ENCODE measurements around the gene ETF1. TPM values are rescaled to one million over a fixed set of nuclear protein-coding genes. Genes with fewer than 3 reads are reported as not detected.

ETF1 gene
- total RNA-seq, 2 experiments from 2014 or later: 66.7 to 123 TPM

DNA sequence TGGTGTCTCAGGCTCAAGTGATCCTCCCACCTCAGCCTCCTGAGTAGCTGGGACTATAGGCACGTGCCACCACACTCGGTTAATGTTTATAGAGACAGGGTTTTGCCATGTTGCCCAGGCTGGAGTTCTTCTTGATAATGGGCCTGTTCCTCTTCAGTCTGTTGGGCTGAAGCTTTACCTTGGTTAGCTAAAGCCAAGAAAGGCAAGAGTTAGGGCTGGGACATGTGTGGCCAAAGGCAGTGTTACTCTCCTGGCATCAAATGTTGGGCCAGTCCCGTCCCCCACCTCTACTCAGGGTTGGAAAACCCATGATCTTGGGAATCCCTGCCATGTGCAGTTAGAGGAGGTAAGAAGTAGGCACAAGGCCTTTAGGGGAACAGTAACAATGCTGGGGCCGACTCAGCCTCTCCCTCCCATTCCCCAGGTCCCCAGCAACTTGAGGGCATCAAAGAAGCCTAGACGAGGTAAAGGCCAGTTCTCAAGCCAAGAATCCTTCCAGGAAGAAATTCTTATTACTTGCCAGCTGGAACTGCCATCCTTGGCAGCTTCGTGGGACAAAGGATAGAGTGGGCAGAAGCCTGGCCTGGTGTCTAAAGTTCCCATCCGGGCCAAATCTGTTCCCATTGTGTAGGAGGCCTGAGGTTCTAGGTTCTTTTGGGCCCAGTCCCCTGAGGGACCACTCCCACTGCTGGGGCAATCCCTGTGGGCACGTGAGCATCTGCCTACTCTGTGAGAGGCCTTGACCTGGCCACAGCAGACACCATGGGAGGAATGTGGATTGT lies 73.3 kb downstream of the ETF1 start:
- ChIA-PET CTCF (ENCODE audit: unreplicated experiment) (no interaction called here), POLR2A (no interaction called here)
- intact Hi-C loops (cut with micrococcal nuclease; ENCODE audit: unreplicated experiment): no loop called here
- Histone ChIP-seq H3K79me2 (ENCODE audit: insufficient read depth, low read depth, low read length) (no peaks in the 10 kb centered on the region), H3K27ac (ENCODE audit: low read depth, low read length, poor library complexity, severe bottlenecking) (no peak overlapping the region), H3K9me2 (ENCODE audit: insufficient read depth, low read length) (no peaks in the 10 kb centered on the region), H2AFZ (ENCODE audit: low read length) (no peak overlapping the region), H3K4me1 (ENCODE audit: insufficient read depth, low read length, poor library complexity, severe bottlenecking) (peaks cover 9% of the 10 kb centered on the region), H3K4me2 (ENCODE audit: low read length) (no peak overlapping the region), H3K36me3 (ENCODE audit: insufficient read depth, low read length) (no peaks in the 10 kb centered on the region), H4K20me1 (ENCODE audit: insufficient read depth, low read length) (no peaks in the 10 kb centered on the region), H3K4me3 (ENCODE audit: low read depth, low read length, poor library complexity, severe bottlenecking) (no peak overlapping the region), H3K9me3 (ENCODE audit: low read length) (no peaks in the 10 kb centered on the region)
- BruUV-seq (replicated peaks): no TSS peak
- DNase-seq (ENCODE audit: low spot score): no peak
- TF ChIP-seq, protein P1, sequence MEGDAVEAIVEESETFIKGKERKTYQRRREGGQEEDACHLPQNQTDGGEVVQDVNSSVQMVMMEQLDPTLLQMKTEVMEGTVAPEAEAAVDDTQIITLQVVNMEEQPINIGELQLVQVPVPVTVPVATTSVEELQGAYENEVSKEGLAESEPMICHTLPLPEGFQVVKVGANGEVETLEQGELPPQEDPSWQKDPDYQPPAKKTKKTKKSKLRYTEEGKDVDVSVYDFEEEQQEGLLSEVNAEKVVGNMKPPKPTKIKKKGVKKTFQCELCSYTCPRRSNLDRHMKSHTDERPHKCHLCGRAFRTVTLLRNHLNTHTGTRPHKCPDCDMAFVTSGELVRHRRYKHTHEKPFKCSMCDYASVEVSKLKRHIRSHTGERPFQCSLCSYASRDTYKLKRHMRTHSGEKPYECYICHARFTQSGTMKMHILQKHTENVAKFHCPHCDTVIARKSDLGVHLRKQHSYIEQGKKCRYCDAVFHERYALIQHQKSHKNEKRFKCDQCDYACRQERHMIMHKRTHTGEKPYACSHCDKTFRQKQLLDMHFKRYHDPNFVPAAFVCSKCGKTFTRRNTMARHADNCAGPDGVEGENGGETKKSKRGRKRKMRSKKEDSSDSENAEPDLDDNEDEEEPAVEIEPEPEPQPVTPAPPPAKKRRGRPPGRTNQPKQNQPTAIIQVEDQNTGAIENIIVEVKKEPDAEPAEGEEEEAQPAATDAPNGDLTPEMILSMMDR (conservative IDR thresholded peaks at IDR 0.05; ENCODE audit: low read length): no peak
- TF ChIP-seq EZH2phosphoT487 (IDR thresholded peaks at IDR 0.05; ENCODE audit: borderline replicate concordance, low read depth, low read length): no peak

GRCh38 chr5:138468966-138469539 lies 74.0 kb downstream of the ETF1 start:
- no peaks in the 10 kb centered on the region for H3K9me2 ChIP-seq (ENCODE audit: insufficient read depth, low read length)
- H3K4me2 ChIP-seq (ENCODE audit: low read length): no peak overlapping the region
- TF ChIP-seq, protein P1 (conservative IDR thresholded peaks at IDR 0.05; ENCODE audit: low read length): no peak
- TF ChIP-seq EZH2phosphoT487 (IDR thresholded peaks at IDR 0.05; ENCODE audit: borderline replicate concordance, low read depth, low read length): no peak
- CTCF ChIA-PET (ENCODE audit: unreplicated experiment): no interaction called here
- no TSS peak for BruUV-seq (replicated peaks)
- H4K20me1 ChIP-seq (ENCODE audit: insufficient read depth, low read length): no peaks in the 10 kb centered on the region
- no peaks in the 10 kb centered on the region for H3K36me3 ChIP-seq (ENCODE audit: insufficient read depth, low read length)
- no peak overlapping the region for H3K4me3 ChIP-seq (ENCODE audit: low read depth, low read length, poor library complexity, severe bottlenecking)
- no peak overlapping the region for H3K27ac ChIP-seq (ENCODE audit: low read depth, low read length, poor library complexity, severe bottlenecking)
- DNase-seq (ENCODE audit: low spot score): no peak
- no peaks in the 10 kb centered on the region for H3K79me2 ChIP-seq (ENCODE audit: insufficient read depth, low read depth, low read length)
- intact Hi-C loops (cut with micrococcal nuclease; ENCODE audit: unreplicated experiment): no loop called here
- H3K9me3 ChIP-seq (ENCODE audit: low read length): no peaks in the 10 kb centered on the region
- no peak overlapping the region for H2AFZ ChIP-seq (ENCODE audit: low read length)
- H3K4me1 ChIP-seq (ENCODE audit: insufficient read depth, low read length, poor library complexity, severe bottlenecking): peaks cover 9% of the 10 kb centered on the region
- POLR2A ChIA-PET: no interaction called here
